Activated CD4-positive, CD25-positive, alpha-beta regulatory T cell treated with anti-CD3 and anti-CD28 coated beads, Interleukin-2, amount 50 U/mL, for 72 hours (primary cell): Measurements from ENCODE around the gene DCHS2.
"Not testable (repeated sequence)": the region's sequence is repeated elsewhere in the genome, so short reads cannot be mapped to it uniquely, and the experiment has no call there.

Experiments
- DNase-seq: peaks from one replicate; pipeline ENCODE4 v3.0.0; 2021

Gene DCHS2

DNA sequence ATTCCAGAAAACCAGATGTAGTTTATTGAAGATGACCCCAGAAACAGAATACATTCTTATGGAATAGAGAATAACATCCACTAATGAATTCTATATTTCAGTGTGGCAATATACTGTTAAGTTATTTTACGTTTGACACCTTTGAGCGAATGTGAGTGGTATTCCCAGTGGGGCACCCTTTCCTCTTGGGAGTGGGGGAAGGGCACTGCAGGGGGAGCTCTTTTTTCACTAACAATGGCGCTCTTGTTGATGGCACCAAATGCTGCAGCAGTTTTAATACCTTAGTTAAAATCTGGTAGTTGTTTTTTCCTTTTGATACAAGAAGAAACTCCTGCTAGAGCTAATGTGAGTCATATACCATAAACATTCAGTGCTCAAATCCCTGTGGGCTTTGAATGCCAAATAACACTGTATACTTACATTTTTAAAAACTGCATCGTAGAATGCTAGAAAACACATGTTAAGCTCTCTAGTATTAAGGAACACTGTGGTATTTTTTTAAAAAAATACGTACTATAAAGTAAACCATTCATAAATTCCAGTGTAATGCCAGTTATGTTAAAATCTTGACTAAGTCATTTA is 178.5 kb downstream of the DCHS2 start:
- DNase-seq: no peak

DNA sequence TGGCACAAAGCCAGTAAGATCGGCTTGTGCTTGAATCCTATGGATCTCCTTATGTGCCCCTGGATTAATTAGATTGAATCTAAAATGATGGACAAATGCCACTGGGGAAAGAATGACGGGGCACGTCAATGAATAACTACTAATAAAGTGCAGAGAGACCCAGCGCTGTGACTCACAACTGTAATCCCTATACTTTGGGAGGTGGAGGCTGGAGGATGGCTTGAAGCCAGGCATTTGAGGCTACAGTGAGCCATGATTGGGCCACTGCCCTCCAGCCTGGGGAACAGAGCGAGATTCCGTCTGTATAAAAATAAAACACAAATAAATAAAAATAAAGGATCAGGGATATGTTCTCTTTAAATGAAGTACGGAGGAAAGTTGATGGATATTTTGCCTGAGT is 179.4 kb downstream of the DCHS2 start:
- no peak for DNase-seq

DNA sequence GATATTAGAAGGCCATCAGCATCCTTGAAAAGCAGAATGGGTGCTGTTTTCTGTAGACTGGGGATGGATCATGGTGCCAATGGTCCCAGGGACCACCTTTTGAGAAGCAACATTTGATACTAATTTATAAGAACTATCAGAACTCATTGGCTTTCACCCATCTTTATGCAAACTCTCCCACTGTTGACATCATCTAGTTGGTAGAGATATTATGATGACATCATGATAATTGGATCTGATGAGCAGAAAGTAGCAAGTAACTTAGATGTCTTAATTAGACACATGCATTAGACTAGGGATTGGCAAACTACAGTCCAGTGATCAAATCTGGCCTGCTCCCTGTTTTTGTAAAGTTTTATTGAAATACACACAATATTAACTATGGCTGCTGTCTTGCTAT is 181.0 kb downstream of the DCHS2 start:
- DNase-seq: no peak

DNA sequence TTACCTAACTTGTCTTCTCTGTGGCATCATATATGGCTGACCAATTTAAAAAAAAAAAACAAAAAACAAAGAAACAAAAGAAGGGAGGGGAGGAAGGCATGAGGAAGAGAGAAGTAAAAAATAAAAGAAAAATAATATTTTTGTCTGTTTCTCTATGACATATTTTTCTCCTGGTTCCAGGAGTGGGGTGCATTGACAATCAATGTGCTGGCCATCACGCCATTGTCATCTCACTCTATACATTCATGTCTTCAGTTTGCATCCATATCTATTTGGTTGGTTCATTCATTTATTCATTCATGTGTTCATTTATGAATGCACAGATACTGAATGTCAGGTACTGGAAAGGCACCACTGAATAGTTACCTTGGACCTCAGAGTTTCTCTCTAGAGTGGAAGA is 183.4 kb downstream of the DCHS2 start:
- DNase-seq: no peak

DNA sequence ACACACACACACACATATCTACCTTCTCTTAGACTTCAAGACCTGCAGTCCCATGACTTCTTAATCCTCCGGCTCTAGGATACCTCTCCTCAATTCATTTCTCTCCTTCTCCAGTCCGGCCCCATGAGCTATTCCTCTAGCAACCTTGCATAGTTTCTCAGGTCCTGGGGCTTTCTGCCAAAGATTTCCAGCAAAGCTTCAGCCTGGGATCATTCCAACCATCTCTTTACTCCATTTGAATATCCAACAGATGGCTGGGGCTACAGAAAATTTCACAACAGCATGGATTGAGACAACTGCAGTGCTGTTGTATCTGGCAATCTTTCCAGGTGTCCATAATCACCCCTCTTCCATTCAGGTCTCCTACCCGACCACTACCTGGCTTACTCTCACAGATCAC is 184.1 kb downstream of the DCHS2 start:
- DNase-seq: no peak

GRCh38 chr4:154305616-154306015 is 186.0 kb downstream of the DCHS2 start:
- no peak for DNase-seq

DNA sequence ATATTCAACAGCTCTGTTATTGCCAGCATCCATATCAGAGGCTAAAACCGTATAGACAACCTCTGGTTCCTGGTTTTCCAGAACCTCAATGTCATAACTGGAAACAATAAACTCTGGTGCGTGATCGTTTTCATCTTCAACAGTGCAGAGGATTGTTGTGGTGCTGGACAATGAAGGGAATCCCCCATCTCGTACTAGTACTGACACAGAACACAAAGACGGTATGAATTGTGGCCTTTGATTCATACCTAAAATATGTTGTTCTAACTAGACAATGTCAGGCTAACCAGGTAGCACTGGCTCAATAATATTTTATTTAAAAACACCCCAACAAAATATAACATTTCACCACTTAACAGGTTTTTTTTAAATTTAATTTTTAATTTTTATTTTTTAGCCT is 186.9 kb downstream of the DCHS2 start:
- no peak for DNase-seq

- DNase-seq: no peak
Observed at GRCh38 chr4:154294652-154295350, 196.8 kb downstream of the DCHS2 start.

- no peak for DNase-seq
Observed at GRCh38 chr4:154293427-154293826, 198.2 kb downstream of the DCHS2 start.

DNA sequence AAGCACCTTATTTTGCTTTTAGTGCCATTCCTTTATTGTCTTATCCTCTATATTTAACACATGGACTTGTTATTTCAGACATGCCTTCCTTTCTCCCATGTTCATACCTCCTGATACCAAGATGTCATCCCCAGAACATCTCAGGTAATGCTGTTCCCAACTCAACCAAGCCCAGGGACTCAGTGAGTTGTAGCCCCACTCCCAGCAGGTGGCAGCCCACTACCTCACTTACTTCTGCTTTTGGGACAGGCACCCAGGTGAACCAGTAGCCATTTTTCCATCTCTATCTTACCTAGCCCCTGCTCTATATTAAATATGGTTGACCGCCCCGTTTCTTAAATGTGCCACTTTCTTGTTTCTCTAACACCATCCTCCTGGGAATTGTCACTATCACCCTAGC is 199.0 kb downstream of the DCHS2 start:
- DNase-seq: no peak

DNA sequence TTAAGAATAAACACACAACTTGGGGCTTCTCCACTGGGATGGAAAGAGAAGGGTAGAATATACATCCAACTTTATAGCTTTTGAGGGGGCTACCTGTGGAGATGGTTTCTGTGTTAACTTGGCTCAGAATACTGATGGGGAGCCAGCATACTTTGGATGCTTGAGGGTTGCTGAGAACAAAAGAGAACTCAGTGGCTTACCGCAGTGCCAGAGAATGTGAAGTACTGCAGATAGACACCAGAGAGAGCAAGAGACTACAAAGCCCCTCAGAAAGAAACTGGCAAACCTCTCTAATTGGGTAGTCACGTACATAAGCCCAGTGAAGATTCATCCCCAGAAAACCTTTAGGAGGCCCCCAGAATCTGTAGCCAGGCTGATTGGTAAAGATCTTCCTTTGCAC is 214.4 kb downstream of the DCHS2 start:
- DNase-seq: no peak

DNA sequence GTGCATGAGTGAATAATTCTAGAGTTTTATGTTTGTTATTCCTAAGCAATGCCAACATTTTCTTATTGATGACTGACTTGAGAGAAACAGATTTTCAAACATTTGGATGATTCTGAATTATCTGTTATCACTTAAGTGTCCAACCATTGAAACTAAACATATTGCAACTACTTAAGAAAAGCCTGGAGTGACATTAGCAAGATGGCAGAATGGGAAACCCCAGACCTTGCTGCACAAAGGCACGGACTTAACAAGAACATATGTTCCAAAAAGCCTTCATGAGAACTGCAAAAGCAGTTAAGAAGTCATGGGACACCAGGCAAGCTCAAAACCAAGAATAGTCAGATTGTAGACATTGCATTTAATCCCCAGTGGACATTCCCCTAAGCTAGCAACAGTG is 215.1 kb downstream of the DCHS2 start:
- no peak for DNase-seq

GRCh38 chr4:154254999-154255398 is 236.6 kb downstream of the DCHS2 start:
- DNase-seq: no peak

DNA sequence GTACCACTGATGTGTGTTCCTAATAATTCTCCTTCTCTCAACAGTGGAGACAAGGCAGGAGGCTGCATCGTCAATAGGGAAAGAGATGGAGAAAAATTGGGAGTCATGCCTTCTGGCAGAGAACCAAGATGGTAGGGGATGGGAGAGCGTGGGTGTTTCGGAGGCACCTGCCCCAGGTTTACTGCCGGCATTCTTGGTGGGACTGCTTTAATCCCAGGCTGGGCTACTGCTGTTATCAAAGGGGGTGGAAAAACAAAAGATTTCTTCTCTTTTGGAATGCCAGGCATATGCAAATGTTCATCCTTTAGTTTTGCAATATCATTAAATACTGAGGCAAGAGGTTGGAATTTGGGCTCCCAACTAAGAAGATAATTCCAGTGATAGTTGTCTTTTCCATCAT is 257.0 kb downstream of the DCHS2 start:
- DNase-seq: no peak

DNA sequence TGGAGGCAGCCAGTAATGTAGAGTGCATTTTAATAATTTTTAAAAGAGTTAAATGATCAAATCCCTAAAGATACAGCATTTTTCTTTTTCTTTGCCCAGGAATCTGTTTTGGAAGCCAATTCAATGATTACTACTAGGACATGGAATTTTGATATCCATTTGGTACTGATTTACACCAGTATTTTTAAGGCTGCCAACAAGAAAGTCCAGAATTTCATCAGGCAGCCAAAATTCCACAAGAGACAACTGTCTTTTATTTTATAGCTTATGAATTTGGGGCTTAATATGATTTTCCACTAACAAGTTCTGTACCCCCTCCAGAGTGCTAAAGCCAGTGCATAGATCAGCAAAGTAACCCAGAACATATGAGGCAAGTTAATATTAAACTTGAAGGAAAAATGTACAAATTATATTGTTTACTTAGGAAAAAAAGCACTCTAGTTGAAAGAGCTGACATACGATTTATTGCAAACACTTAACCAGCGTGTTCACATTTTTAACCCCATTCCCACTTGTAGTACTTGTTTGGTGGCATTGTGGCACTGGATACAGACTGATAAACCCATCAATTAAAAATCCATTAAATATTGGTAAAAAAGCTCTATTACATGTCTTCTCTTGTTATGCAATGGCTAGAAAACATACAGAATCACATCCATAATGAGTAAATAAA is 259.7 kb downstream of the DCHS2 start:
- no peak for DNase-seq

GRCh38 chr4:154230723-154231122 is 260.9 kb downstream of the DCHS2 start:
- no peak for DNase-seq

- no peak for DNase-seq
Observed at GRCh38 chr4:154230091-154230490, 261.5 kb downstream of the DCHS2 start.

- DNase-seq: no peak
Observed at GRCh38 chr4:154222875-154223274, 268.7 kb downstream of the DCHS2 start.

GRCh38 chr4:154218051-154218450 is 273.5 kb downstream of the DCHS2 start:
- no peak for DNase-seq

DNA sequence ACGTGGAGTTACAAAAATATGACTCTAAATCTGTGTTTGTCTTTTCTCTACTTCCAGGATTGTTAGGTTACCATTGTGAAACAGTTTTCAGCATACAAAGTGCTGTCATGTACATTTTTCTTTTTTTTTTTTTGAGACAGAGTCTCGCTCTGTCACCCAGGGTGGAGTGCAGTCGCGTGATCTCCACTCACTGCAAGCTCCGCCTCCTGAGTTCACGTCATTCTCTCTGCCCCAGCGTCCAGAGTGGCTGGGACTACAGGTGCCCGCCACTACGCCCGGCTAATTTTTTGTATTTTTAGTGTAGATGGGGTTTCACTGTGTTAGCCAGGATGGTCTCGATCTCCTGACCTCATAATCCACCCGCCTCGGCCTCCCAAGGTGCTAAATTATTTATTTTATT is 274.2 kb downstream of the DCHS2 start:
- not testable (repeated sequence) for DNase-seq

GRCh38 chr4:154211506-154211905 is 280.1 kb downstream of the DCHS2 start:
- DNase-seq: no peak

GRCh38 chr4:154208424-154208823 is 283.2 kb downstream of the DCHS2 start:
- DNase-seq: no peak

- DNase-seq: no peak
Observed at GRCh38 chr4:154205471-154205870, 286.1 kb downstream of the DCHS2 start.

DNA sequence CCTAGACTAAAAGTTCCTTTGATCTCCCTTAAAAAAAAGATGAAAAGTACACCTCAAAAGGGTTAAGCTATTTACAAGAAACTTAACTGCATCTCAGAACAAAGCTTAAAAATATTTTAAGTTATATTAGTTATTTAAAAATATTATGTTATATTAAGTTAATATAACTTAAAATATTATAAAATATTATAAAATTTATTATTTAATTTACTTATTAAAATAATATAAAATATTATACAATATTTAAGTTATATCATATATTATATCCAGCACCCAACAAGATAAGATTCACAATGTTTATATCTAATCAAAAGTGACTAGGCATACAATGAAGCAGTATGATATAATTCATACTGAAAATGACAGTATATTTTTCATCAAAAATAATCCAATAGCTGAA is 296.9 kb downstream of the DCHS2 start:
- no peak for DNase-seq

- no peak for DNase-seq
Observed at GRCh38 chr4:154192585-154192984, 299.0 kb downstream of the DCHS2 start.
